HG02678 (cell line): ENCODE measurements around the gene ZNF133.
"Not testable (repeated sequence)": the region's sequence is repeated elsewhere in the genome, so short reads cannot be mapped to it uniquely, and the experiment has no call there.

Source experiments
- ATAC-seq: cut with Tn5 transposase; IDR thresholded peaks from one replicate; pipeline ENCODE4 v1.9.1; 2021; ENCODE audit warnings: mild to moderate bottlenecking, moderate library complexity; ENCODE audit not compliant: unreplicated experiment

The ZNF133 gene

DNA sequence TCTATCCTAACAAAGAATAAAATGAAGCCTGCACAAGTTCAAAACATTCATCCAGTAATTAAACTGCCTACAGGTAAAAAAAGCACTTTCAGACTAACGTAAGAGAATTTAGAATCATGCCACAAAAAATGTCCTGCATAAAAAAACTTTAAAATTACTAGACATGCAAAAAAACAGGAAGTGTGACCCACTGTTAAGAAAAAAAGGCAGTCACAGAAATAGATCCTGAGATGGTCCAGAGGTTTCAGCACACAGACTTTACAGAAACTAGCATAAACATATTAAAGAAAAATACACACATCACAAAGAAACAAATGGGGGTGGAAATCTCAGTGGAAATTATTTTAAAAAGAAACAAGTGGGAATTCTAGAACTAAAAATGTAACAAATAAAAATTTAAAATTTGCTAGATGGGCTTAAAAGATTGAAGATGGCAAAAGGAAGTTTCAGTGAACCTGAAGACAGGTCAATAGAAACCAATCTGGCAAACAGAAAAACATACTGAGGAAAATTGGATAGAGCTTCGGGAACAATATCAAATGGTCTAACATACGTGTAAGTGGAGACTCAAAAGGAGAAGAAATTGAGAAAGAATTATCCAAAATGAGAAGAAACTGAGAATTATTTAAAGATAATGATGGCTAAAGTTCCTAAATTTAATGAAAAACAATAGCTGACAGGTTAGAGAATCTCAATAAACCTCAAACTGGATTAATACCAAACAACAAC lies 3.4 kb upstream of the ZNF133 start:
- no peak for ATAC-seq

DNA sequence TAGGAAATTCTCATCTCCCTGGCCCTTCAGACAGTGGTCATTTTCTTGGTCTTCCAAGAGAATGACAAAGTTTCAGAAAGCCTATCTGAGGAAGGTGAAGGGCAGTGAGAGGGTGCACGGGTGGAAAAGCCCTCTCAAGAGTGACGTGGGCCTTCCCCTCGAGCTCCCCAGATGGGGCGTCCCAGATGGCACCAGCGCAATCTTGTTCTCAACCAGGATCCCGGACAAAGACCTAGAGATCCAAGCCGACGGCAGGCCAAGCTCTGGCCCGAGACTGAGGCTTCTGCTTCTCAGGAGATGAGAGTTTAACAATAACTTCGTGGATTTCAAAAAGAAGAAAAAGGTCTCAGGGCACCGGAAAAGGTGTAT lies 797 bp upstream of the ZNF133 start:
- no peak for ATAC-seq

DNA sequence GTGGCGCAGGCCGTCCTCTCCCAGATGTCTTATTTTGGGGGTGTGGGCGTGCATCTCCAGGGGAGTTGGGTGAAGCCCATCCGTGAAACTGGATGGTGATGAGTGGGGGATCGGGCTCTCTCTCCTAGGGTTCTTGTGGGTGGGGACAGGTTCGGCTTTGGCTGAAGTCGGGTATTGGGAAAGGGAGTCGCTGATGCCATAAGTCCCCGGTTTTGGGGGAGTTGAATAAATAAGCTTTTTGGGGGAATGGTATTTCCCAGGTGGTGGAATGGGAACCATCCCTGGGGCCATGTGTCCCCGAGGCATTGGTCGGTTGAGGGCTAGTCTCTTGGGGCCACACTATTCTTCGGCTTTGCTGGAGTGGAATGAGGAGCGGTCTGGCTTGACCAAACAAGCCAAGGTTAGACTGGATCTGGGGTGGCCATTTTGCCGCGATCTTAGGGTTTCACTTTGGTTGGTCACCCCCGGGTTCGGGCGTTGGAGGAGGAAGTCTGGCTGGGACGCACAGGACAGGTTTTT lies 481 bp downstream of the ZNF133 start:
- ATAC-seq, result no peak

DNA sequence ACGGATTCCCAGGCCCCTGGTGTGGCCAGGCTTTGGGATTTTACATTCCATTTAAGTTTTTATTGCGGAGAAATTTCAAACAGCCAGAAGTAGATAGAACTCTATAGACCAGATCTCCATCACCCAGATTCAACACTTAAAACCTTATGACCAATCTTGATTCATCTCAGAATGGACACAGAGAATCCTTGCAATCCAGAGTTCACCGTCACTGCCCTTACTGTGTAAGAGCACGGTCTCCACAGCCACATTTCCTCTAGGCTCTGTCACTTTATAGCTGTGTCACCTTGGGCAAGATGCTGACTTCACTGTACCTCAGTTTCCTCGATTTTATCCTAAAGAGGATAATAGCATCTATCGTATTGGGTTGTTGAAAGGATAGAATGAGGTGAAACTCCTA lies 979 bp downstream of the ZNF133 start:
- no peak for ATAC-seq

DNA sequence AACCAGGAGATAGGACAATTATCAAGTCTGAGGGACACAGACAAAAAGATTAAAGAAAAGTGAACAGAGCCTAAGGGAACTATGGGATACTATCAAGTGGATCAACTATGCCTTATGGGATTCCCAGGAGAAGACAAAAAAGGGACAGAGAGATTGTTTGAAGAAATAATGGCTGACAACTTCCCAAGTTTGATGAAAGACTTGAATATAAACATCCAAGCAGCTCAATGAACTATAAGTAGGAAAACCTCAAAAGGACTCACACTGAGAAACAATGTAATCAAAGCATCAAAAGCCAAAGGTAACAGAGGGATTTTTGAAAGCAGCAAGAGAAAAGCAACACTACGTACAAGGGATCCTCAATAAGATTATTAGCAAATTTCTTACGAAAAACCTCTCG lies 11.0 kb downstream of the ZNF133 start:
- ATAC-seq, result no peak

DNA sequence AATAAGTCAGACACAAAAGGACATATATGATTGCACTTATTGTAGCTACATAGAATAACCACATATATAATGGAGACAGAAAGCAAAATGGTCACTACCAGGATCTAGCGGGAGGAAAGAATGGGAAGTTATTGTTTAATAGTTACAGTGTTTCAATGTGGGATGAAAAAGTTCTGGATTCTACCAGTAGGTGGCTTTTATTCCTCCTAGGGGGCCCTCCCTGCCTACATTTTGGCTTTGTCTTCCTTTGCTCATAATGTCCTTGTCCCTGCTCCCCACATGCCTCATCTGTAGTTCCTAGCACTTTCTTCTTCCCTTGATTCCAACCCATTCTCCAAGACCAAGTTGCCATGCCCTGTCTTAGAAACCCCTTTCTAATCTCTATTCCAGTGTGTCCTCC lies 16.3 kb downstream of the ZNF133 start:
- no peak for ATAC-seq

DNA sequence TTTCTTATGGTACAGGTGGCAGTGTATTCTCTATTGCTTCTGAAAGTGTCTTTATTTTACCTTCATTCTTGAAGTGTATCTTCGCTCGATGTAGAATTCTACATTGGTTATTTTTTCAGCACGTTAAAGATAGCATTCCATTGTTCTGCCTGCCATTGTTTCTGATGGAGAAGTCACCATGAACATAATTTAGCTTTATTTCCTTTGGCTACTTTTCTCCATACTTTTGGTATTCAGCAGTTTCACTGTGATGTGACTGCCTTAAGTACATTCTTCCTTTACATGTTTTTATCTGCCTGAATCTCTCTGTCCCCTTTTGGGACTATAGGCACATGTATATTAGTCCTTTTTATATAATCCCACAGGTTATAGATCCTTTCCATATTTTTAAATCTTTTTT lies 19.0 kb downstream of the ZNF133 start:
- no peak for ATAC-seq

DNA sequence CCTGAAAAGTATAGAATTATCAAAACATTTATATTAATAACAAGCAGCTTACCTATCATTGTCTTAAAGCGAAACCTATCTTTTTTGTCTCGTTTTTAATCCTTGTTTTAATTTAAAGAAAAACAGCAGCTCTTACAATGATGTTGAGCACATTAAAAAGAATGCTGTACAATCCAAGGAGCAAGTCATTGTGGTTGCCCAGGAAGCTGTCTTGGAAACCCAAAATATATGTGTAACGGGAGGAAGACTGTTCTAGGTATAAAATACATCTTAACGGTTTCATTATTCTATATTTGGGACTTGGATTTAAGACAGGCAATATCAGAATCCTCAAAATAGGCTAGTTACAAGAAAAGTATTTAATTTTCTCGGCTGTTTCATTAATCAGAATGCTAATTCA lies 21.7 kb downstream of the ZNF133 start:
- ATAC-seq, result no peak

DNA sequence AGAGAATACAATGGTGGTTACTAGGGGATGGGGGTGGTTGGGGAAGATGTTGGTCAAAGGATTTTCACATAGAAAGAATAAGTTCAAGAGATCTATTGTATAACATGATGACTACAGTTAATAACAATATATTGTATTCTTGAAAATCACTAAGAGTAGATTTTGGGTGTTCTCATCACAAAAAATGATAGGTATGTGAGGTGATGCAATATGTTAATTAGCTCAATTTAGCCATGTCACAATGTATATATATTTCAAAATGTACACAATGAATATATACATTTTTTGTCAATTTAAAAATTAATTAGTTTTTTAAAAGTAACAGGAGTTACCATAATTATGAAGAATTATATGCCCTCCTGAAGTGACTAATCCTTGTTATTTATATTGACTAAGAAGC lies 22.3 kb downstream of the ZNF133 start:
- no peak for ATAC-seq

DNA sequence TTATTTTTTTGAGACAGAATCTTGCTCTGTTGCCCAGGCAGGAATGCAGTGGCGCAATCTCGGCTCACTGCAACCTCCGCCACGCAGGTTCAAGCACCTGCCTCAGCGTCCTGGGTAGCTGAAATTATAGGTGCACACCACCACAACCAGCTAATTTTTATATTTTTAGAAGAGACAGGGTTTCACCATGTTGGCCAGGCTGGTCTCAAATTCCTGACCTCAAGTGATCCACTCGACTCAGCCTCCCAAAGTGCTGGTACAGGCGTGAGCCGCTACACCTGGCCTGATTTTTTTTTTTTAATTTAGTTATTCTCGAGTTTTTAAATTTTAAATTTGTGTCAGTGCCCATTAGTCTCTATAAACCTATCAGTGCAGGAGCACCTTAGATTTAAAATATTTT lies 24.4 kb downstream of the ZNF133 start:
- no peak for ATAC-seq

DNA sequence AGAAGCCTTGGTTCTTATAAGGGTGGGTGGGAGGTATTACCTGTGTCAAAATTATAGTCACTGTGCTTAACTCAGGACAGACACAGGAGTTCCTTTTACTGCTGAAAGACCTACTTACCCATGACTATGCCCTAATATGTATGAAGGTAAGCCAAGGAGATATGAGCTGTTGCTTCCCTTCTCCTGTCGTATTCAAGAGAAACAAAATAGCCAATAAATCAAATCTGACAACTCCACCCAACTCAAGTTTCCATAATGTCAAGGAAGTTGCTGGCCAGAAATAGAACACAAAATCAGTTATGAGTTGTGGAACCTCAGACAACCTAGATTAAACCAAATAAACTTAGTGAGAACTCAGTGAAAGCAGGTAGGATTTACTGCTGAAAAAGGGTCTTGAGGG lies 25.1 kb downstream of the ZNF133 start:
- no peak for ATAC-seq

DNA sequence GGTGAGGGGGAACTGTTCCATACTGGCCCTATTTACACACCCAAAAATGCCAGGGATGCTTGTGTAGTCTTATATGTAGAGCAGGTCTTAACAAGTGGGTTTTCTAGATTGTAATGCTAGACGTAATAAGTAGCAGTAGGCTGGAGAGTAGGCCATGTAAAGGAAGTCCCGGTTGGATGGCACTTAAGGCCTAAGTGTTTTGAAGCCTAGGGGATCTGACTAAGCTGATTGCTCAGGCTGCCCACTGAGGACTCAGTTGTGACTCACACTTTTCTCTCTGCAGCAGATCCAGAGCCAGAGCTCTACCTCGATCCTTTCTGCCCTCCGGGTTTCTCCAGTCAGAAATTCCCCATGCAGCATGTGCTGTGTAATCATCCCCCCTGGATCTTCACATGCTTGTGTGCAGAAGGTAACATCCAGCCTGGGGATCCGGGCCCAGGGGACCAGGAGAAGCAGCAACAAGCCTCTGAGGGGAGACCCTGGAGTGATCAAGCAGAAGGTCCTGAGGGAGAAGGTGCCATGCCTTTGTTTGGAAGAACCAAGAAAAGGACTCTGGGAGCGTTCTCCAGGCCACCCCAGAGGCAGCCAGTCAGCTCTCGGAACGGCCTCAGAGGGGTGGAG lies 26.6 kb downstream of the ZNF133 start:
- ATAC-seq, result no peak

DNA sequence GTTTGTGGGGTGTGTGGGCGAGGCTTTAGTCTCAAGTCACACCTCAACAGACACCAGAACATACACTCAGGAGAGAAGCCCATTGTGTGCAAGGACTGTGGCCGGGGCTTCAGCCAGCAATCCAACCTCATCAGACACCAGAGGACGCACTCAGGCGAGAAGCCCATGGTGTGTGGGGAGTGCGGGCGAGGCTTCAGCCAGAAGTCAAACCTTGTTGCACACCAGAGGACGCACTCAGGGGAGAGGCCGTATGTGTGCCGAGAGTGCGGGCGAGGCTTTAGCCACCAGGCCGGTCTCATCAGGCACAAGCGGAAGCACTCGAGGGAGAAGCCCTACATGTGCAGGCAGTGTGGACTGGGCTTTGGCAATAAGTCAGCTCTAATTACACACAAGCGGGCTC lies 27.8 kb downstream of the ZNF133 start:
- no peak for ATAC-seq

DNA sequence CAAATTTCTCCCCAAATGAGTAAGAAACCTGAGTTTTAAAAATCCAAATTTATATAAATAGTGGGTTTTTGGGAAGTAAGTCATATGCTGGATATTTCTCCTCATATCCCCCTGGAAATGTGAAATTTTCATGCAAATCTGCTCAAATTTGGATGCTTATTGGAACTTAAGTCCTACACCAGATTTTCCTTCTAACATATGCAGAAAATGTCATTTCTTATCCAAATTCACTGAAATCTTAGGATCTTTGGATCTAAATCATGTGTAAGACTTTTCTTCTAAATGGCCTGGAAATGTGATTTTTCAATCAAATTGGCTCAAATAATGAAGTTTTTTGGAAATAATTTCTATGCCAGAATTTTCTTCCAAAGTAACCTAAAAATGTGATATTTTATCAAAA lies 33.0 kb downstream of the ZNF133 start:
- ATAC-seq, result no peak

DNA sequence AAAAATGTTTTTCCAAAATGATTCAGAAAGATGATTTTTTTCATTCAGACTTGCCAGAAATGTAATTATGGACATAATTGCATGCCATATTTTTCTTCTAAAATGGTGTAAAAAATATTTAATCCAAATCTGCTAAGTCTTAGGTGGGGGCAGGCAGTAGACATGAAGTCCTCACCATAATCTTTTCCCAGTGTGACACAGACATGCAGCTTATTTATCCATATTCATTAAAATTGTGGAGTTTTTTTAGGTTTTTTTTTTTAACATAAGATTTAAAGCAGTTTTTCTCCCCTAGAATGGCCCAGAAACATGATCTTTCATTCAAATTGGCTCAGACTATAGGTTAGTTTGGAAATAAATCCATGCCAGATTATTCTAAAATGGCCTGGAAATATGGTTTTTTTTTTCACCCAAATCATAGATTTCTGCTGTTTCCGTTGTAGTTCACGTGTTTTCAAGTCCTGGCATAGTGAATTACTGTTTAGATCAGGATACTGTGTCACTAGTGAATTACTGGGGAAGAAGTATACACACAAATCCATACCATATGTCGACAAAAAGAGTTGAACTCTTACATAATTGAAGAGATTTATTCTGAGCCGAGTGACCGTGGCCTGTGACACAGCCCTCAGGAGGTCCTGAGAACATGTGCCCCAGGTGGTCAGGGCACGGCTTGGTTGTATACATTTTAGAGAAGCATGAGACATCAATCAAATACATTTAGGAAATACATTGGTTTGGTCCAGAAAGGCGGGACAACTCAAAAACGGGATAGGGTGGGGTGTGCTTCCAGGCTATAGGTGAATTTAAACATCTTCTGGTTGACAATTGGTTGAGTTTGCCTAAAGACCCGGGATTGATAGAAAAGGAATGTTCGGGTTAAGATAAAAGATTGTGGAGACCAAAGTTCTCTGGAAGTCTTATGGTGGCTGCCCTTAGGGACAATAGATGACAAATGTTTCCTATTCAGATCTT lies 33.9 kb downstream of the ZNF133 start:
- no peak for ATAC-seq

DNA sequence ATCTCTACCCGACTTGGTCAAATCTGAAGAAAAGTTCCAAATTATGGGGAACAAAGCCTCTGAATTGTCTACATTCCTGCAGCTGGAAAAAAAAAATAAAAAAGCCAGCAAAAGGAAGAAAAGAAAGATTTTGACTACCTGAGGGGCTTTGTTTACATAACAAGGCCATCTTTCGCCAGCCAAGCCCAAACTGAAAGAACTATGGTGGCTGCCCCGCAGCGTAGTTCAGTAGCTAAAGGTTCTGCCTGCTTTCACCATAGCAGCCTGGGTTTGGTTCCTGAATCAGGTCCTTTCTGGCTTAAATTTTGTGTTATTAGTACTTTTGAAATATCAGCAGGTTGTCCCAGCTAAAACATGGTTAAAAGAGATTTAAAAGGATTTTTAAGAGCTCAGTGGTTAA lies 35.4 kb downstream of the ZNF133 start:
- no peak for ATAC-seq

DNA sequence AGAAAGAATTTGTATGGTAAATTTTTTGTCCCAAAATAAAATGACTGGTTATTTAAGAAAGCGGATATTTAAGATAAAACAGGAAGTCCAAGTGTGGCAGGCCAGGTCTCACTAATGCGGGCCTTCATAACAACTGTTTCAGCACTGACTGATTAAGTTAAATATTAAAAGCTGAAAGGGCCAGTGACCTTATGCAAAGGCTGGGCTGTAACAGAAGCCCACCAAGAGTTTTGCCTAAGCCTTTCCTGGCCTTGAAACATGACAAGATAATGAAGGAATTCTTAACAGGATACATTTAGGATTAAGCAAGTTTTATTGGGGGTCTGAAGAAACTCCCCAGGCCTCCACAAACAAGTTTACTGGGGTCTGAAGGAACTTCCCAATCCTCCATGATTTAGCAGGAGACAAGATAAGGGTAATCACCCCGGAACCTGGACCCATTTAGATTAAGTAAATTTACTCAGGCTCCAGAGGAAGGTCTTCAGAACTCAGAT lies 36.3 kb downstream of the ZNF133 start:
- no peak for ATAC-seq

DNA sequence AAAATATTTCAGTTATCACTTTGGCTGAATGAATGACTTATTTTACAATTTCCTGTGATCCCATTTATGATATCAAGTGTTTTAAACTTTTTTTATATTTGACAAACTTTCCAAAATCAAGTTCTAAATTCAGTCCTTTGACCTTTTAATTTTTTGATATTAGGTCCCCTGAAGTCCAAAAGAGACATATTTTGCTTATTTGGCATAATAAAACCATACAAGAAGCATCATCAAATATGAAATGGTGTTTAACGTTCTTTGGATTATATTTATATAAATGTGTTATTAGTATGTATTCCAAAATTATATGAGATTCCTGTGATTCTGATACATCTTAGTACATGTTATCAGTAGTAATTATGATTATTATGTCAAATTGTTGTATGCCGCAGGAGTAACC lies 38.7 kb downstream of the ZNF133 start:
- no peak for ATAC-seq

DNA sequence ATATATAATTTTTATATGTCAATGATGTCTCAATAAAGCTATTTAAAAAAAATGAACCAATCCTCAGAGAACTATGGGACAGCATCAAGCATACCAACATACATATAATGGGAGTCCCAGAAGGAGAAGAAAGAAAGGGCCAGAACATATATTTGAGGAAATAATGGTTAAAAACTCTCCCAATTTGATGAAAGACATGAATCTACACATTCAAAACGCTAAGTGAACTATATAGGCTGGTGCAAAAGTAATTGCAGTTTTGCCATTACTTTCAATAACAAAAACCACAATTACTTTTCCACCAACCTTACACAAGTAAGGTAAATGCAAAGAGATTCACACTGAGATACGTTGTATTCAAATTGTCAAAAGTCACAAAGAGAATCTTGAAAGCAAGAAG lies 43.4 kb downstream of the ZNF133 start:
- no peak for ATAC-seq

DNA sequence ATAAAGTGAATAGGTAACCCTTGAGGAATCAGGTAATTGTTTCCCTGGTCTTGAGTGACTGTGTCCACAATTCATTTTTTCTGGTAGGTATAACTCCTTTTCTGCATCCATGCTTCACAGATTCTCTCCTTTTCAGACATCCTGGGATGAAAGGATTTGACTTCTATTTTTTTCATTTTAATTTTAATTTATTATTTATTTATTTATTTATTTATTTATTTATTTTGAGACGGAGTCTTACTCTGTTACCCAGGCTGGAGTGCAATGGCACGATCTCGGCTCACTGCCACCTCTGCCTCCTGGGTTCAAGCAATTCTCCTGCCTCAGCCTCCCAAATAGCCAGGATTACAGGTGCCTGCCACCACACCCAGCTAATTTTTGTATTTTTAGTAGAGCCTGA lies 61.4 kb downstream of the ZNF133 start:
- ATAC-seq, result not testable (repeated sequence)

DNA sequence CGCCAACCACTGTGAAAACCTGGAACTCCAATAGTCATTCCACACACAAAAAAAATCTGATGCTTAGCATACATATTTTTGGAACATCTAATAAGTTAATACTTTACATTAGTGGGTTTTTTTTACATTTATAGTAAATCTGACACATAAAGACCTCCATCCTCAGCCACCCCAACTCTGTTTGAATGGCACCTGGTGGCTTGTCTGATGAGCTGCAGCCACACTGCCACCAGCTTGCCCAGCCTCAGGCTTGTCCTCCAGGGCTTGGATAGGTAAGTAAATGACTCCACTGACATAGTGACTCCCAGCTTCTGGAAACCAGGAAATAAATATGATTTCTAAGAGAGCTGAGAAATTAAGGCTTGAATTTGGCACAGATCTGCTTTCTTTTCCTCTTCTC lies 71.5 kb downstream of the ZNF133 start:
- ATAC-seq, result no peak
